GM12878 (cell line): ENCODE results near the gene SDCCAG8. TPM values are rescaled to one million over a fixed set of nuclear protein-coding genes. Genes with fewer than 3 reads are reported as not detected.

Experiments used
- ATAC-seq: fragments of 200-7000 bp; cut with Tn5 transposase; 3 replicates; pipeline ENCODE4 v1.9.1; 2020; ENCODE audit warnings: mild to moderate bottlenecking, moderate library complexity
- BruUV-seq: library from RNA; stranded (reverse); fragments of 400-500 nt; replicated peaks from 2 replicates; lab custom pipeline; 2021; lab: Mats Ljungman, UMichigan
- CTCF ChIA-PET: fragments of 300-600 bp; sonication (Branson Sonifier 250); formaldehyde crosslinking; extraction: SDS; loops from one replicate; lab custom pipeline; 2021; ENCODE audit warnings: inconsistent platforms; lab: Yijun Ruan, JAX
- POLR2A ChIA-PET: fragments of 350-600 bp; formaldehyde crosslinking; extraction: SDS; loops from one replicate; lab custom pipeline; 2021; ENCODE audit warnings: inconsistent platforms; lab: Charles Lee
- RAD21 ChIA-PET: fragments of 300-600 bp; sonication (Branson Sonifier 250); formaldehyde crosslinking; loops from one replicate; lab custom pipeline; 2023; ENCODE audit warnings: antibody characterized with exemption; ENCODE audit not compliant: unreplicated experiment; lab: Charles Lee
- SMC1A ChIA-PET: fragments of 300-600 bp; sonication (Branson Sonifier 250); formaldehyde crosslinking; loops from one replicate; lab custom pipeline; 2023; ENCODE audit not compliant: unreplicated experiment, uncharacterized antibody; lab: Charles Lee
- DNase-seq: peaks from one replicate; pipeline ENCODE4 v3.0.0-alpha.2; 2011; ENCODE audit warnings: low read depth, low spot score
- FAIRE-seq: peaks from 3 replicates; lab custom pipeline; 2011; peaks lifted over from hg19 to GRCh38; lab: Jason Lieb, UNC
- H2AFZ ChIP-seq: 2 replicates; pipeline ENCODE4 v1.6.0; 2011; ENCODE audit warnings: low read depth, low read length, control low read depth; ENCODE audit not compliant: control insufficient read depth
- H3K27ac ChIP-seq: 2 replicates; pipeline ENCODE4 v1.5.1; 2011; ENCODE audit warnings: control low read depth; ENCODE audit not compliant: control insufficient read depth, insufficient read depth
- H3K27me3 ChIP-seq, 2 experiments: replicated peaks in 1 of 2; 2 replicates each; pipeline versions ENCODE4 v1.6.0 to v1.6.1; 2011; ENCODE audit warnings: low read length in 1 of 2; ENCODE audit not compliant: control insufficient read depth in 2 of 2, insufficient read depth in 2 of 2
- H3K36me3 ChIP-seq, 2 experiments: 2 replicates each; pipeline ENCODE4 v1.5.1; 2011; ENCODE audit warnings: low read length in 1 of 2; ENCODE audit not compliant: control insufficient read depth in 2 of 2, insufficient read depth in 2 of 2
- H3K4me1 ChIP-seq: 2 replicates; pipeline ENCODE4 v1.6.1; 2011; ENCODE audit warnings: mild to moderate bottlenecking, low read length, moderate library complexity, mixed read lengths; ENCODE audit not compliant: control insufficient read depth, insufficient read depth
- H3K4me2 ChIP-seq: 2 replicates; pipeline ENCODE4 v1.6.0; 2011; ENCODE audit warnings: control low read depth; ENCODE audit not compliant: control insufficient read depth, insufficient read depth
- H3K4me3 ChIP-seq: fragments of 200-600 bp; sonication (generic); 2 replicates; pipeline ENCODE4 v1.5.1; 2016
- H3K79me2 ChIP-seq: 2 replicates; pipeline ENCODE4 v1.6.0; 2011; ENCODE audit warnings: low read length; ENCODE audit not compliant: control insufficient read depth, insufficient read depth
- H3K9ac ChIP-seq: 2 replicates; pipeline ENCODE4 v1.8.0; 2011; ENCODE audit warnings: low read length, control low read depth, mixed read lengths; ENCODE audit not compliant: control insufficient read depth, insufficient read depth
- H3K9me3 ChIP-seq: replicated peaks from 3 replicates; pipeline ENCODE4 v1.5.1; 2011; ENCODE audit warnings: mild to moderate bottlenecking, low read length; ENCODE audit not compliant: control insufficient read depth, insufficient read depth
- H4K20me1 ChIP-seq: 2 replicates; pipeline ENCODE4 v1.6.0; 2011; ENCODE audit not compliant: control insufficient read depth, insufficient read depth
- CHD2 ChIP-seq: IDR thresholded peaks from 2 replicates; pipeline ENCODE4 v1.6.1; 2011; ENCODE audit warnings: low read depth, low read length, improper control_type of control experiment, borderline replicate concordance
- NRF1 ChIP-seq: conservative IDR thresholded peaks from 2 replicates; pipeline ENCODE4 v1.6.1; 2011; ENCODE audit warnings: mild to moderate bottlenecking, low read depth, low read length, improper control_type of control experiment
- ZNF274 ChIP-seq: IDR thresholded peaks from one replicate; pipeline ENCODE4 v1.8.0; 2011; ENCODE audit not compliant: insufficient read length, insufficient read depth
- WGBS: methylation state at CpG from one replicate; pipeline ENCODE4 v1.1.6; 2016; ENCODE audit warnings: low lambda C conversion rate; ENCODE audit not compliant: insufficient replicate concordance, insufficient coverage; ENCODE audit errors: missing lambda C conversion rate; 5-methylcytosine and 5-hydroxymethylcytosine counted together
- in situ Hi-C: fragments of 300-500 bp; cut with MboI; formaldehyde crosslinking; loops from 9 replicates; pipeline ENCODE4 v1.14.3; 2018; ENCODE audit warnings: mixed read lengths
- intact Hi-C: fragments of 100-400 bp; cut with micrococcal nuclease; formaldehyde crosslinking; loops from one replicate; pipeline ENCODE4 v1.14.2; 2022; ENCODE audit not compliant: unreplicated experiment
- polyA plus RNA-seq, 11 experiments: library from polyadenylated mRNA; depleted of rRNA in 4 of 11; unstranded in 6 of 11; stranded (reverse) in 5 of 11; fragments of >200 nt; fragmentation: Nextera tagmentation in 4 of 11; fragmentation: Illumina TruSeq in 1 of 11; extraction: Ambion mirVana in 4 of 11; extraction: Trizol in 1 of 11; gene quantifications; 1 replicate in 1 of 11; 2 replicates in 10 of 11; pipeline versions ENCODE4 v1.2.1 to v1.2.3, GENCODE V29; 2011 to 2016; ENCODE audit warnings: inconsistent platforms in 2 of 11, missing spikeins in 2 of 11, low read depth in 1 of 11
- total RNA-seq, 4 experiments: library from RNA; depleted of rRNA in 3 of 4; stranded (reverse); fragments of >200 nt in 3 of 4; fragmentation: Illumina TruSeq in 1 of 4; extraction: Trizol in 1 of 4; gene quantifications; 2 replicates each; pipeline versions ENCODE4 v1.2.1 to v1.2.3, GENCODE V29; 2013 to 2021
- TF ChIP-seq, protein P1 (sequence below): fragments of 450-650 bp; IDR thresholded peaks from 2 replicates; pipeline ENCODE4 v1.6.1; 2017; ENCODE audit warnings: borderline replicate concordance

Gene SDCCAG8
- total and polyA plus RNA-seq, 10 of the 15 experiments (the other 5 are each of a cell fraction or from before 2014, with no cell fraction given): 15.0 to 25.6 (median 20.6) TPM

DNA sequence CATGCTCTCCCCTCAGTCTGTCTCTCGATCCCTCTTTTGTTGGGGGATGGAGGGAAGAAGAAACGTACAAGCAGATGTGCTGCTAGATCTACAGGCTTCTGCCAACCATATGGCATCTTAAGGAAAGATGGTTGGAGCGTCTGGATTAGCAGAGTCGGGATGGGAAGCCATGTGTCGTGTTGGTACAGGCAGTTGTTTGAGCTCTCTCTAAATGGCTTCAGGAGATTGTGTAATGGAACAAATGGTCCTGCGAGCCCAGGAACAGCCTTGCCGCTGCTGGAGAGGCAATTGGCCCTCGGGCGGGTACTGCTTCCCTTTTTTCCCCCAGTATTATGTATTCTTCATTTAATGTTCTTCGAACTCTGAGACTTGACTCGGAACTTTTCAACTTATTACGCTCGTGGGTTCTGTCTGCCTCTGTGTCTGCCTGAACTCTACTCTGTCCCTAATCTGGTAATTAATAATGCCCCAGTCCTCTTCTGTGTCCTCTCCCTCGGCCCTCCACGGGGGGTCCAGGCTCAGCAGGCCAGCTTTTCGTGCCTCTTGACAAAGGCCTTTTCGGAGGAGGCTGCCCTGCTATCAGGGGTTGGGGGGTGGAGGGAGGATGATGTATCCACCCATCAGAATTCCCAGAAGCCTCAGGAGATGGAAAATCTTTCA, 215.3 kb downstream of the SDCCAG8 start:
- DNase-seq: no peak

More for the DNA sequence above, 215.3 kb downstream of the SDCCAG8 start:
- RAD21 ChIA-PET: no interaction called here
- WGBS: 95% methylated on average over 17 of the region's 17 CpGs
- Histone ChIP-seq H3K9ac (no peak overlapping the region), H2AFZ (no peak overlapping the region), H4K20me1 (no peaks in the 10 kb centered on the region), H3K79me2 (no peaks in the 10 kb centered on the region), H3K9me3 (no peaks in the 10 kb centered on the region), H3K27ac (no peak overlapping the region), H3K4me3 (no peak overlapping the region), H3K4me1 (peaks cover 7% of the 10 kb centered on the region; the same call in 1 of the 2 replicates), H3K4me2 (no peak overlapping the region), H3K36me3 (no peaks in the 10 kb centered on the region), H3K27me3 (no peaks in the 10 kb centered on the region)
- FAIRE-seq (no peak), ATAC-seq (no peak)
- SMC1A ChIA-PET: no interaction called here
- in situ Hi-C loops (no loop called here), intact Hi-C loops (no loop called here)
- BruUV-seq: no TSS peak
- POLR2A ChIA-PET: no interaction called here
- TF ChIP-seq NRF1 (no peak), ZNF274 (no peak), CHD2 (no peak)
- TF ChIP-seq, protein P1, sequence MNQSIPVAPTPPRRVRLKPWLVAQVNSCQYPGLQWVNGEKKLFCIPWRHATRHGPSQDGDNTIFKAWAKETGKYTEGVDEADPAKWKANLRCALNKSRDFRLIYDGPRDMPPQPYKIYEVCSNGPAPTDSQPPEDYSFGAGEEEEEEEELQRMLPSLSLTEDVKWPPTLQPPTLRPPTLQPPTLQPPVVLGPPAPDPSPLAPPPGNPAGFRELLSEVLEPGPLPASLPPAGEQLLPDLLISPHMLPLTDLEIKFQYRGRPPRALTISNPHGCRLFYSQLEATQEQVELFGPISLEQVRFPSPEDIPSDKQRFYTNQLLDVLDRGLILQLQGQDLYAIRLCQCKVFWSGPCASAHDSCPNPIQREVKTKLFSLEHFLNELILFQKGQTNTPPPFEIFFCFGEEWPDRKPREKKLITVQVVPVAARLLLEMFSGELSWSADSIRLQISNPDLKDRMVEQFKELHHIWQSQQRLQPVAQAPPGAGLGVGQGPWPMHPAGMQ: no peak
- CTCF ChIA-PET: no interaction called here
